GM12872 (cell line): ENCODE results near the gene ADAM23.

ENCODE experiments used
- CTCF ChIP-seq: IDR thresholded peaks from 3 replicates; pipeline ENCODE4 v1.5.1; 2011; ENCODE audit warnings: low read depth, mild to moderate bottlenecking, low read length, moderate library complexity; ENCODE audit not compliant: insufficient read depth

ADAM23 gene

DNA sequence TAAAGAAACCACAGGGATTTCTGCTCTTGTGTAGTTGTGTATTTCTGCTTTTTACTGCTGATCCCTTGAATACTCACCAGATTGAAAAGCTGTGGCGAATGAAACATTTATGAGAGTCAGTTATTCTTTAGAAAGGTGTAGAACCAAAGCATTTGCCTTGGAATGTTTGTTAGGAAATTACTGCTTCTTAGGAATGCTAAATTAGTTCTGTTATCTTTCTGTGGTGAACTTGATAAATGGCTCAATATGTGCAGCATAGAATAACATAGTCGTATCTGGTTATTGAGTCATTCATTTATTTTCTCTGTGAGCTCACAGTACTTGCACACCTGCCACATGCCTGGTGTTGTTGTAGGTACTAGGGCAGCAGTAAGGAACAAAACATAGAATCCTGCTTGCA lies 142.0 kb downstream of the ADAM23 start:
- no peak for TF ChIP-seq CTCF

- no peak for TF ChIP-seq CTCF
Measured at GRCh38 chr2:206586609-206587008, 143.3 kb downstream of the ADAM23 start.

DNA sequence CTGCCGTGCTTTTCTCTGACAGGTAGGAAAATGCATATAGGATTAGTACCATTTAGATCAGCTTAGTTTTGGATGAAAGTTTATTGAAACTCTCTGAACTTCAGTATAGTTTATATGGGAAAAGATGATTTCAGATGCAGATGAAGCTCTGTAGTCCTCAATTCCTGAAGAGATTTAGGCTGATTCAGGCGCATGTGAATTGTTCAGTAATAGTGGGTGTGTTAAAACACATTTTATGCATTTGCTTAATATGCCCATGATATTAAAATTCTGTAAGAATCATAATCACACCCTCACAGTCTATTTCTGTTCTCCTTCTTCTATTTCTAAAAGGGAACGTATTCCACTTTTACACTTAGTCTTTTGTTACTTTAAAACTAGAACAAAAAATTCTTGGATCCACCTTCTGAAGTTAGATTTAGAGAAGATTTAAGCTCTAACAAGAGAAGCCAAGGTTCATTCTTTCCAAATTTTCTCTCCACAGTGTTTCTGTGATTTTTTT lies 154.4 kb downstream of the ADAM23 start:
- TF ChIP-seq CTCF = no peak

DNA sequence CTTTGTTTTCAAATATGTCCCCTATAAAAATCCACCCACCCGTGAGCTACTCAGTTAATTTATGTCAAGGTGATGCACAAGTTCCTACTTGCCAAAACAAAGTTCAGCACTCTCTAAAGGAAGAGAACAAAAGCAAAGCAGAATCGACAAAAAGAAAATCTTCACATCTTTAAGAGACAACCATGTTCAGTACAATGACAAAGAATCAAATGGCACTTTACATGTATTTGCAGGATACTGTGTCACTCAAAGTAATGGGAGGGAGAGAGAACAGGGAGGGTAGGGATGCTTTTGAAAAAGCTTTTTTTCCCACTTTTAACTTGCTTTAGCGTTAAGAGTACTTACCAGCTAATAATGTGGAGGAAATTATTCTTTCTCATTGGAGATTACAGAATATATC lies 159.9 kb downstream of the ADAM23 start:
- TF ChIP-seq CTCF = no peak

GRCh38 chr2:206610451-206610850 lies 167.1 kb downstream of the ADAM23 start:
- TF ChIP-seq CTCF = no peak

DNA sequence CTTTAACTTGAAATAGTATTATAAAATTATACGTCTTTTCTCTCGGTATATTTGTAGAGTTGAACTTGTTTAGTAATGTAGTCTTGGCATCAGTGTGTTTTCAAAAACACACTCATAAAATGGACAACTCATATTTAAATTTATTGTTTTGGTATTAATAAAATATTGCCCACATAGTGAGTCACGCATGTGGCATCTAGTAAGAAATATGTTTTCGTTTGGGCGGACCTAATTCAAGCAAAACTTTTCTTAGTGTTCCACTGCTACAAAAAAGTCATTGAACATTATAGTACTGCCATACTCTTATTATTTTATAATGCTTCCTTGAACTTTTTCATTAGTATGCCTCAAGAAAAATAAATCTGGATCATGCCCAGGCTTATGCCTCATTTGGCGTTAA lies 167.9 kb downstream of the ADAM23 start:
- TF ChIP-seq CTCF = no peak

- TF ChIP-seq CTCF = no peak
Measured at GRCh38 chr2:206611736-206612135, 168.4 kb downstream of the ADAM23 start.

DNA sequence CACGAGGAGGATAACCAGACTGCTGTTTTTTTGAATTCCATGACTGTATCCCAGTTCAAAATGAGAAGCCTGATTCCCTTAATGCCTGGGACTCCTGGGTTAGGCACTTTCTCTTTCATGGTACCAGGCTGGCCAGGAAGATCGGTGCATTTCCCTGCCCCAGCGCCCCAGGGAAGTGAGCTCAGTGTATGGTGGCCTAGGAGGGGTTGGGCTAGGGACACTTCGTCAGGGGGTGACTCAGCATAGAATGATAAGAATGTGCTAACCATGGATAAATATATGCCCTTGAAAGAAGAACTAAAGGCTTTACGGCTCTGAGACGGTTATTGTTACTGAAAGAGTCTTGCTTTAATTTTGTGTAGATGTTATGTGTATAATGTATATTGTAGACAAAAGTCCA lies 171.5 kb downstream of the ADAM23 start:
- TF ChIP-seq CTCF = no peak
